HG02678 (cell line): Measurements from ENCODE around the gene LMO4.
A peak's percentile ranks its signal among the peaks of the same experiment; 100 is the strongest.

Source experiments
- ATAC-seq: cut with Tn5 transposase; IDR thresholded peaks from one replicate; pipeline ENCODE4 v1.9.1; 2021; ENCODE audit warnings: mild to moderate bottlenecking, moderate library complexity; ENCODE audit not compliant: unreplicated experiment

The LMO4 gene

GRCh38 chr1:87327376-87328271 is 1.1 kb upstream of the LMO4 start:
- ATAC-seq = no peak

- no peak for ATAC-seq
Measured at GRCh38 chr1:87329051-87329525, 408 bp downstream of the LMO4 start.

GRCh38 chr1:87329526-87330056 is 911 bp downstream of the LMO4 start:
- ATAC-seq = no peak

GRCh38 chr1:87330057-87330884 is 1.6 kb downstream of the LMO4 start:
- no peak for ATAC-seq

- ATAC-seq = peak; percentile 2
Measured at GRCh38 chr1:87330885-87331364, 2.2 kb downstream of the LMO4 start.

- ATAC-seq = peak; percentile 14
Measured at GRCh38 chr1:87331365-87332241, 2.9 kb downstream of the LMO4 start.

GRCh38 chr1:87333692-87334347 is 5.1 kb downstream of the LMO4 start:
- peak; percentile 19 for ATAC-seq

GRCh38 chr1:87334351-87335174 is 5.9 kb downstream of the LMO4 start:
- ATAC-seq = peak; percentile 1

GRCh38 chr1:87335175-87335884 is 6.7 kb downstream of the LMO4 start:
- ATAC-seq = peak; percentile 53

- ATAC-seq = no peak
Measured at GRCh38 chr1:87336623-87337067, 8.0 kb downstream of the LMO4 start.

- ATAC-seq = no peak
Measured at GRCh38 chr1:87337606-87338005, 8.9 kb downstream of the LMO4 start.

- ATAC-seq = no peak
Measured at GRCh38 chr1:87338566-87338965, 9.9 kb downstream of the LMO4 start.

GRCh38 chr1:87344231-87344630 is 15.6 kb downstream of the LMO4 start:
- ATAC-seq = no peak

GRCh38 chr1:87346130-87346814 is 17.6 kb downstream of the LMO4 start:
- no peak for ATAC-seq

GRCh38 chr1:87348341-87349019 is 19.8 kb downstream of the LMO4 start:
- ATAC-seq = no peak

- no peak for ATAC-seq
Measured at GRCh38 chr1:87349036-87349435, 20.4 kb downstream of the LMO4 start.

- no peak for ATAC-seq
Measured at GRCh38 chr1:87355894-87356293, 27.2 kb downstream of the LMO4 start.
